ENCODE data around the gene GIMAP4.
"Not testable (repeated sequence)": the region's sequence is repeated elsewhere in the genome, so short reads cannot be mapped to it uniquely, and the experiment has no call there.

DNA sequence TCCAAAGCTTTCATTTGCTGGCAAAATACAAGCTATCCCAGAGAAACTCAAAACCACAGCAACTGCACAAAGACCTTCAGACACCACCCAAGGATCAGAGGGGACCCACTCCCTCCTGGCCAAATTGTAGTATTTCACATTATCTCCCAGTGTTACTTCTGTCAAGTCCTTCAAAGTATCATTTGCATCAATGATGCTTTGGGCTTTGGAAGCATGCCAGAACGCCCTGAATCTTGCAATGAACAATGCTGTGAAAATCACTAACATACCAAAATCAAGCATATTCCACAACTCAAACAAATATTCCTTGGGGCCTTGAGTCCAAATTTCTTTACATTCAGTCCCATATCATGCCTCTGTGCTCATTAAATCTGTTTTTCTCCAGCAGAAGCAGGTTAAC is 47.2 kb downstream of the GIMAP4 start:
- TF ChIP-seq CTCF (IDR thresholded peaks at IDR 0.05; ENCODE audit: extremely low read depth in 1 of 2, insufficient read depth in 1 of 2, low read depth in 1 of 2, low read length in 2 of 2); POLR2AphosphoS5 (IDR thresholded peaks at IDR 0.05; ENCODE audit: insufficient read depth, low read depth, low read length); FOS (IDR thresholded peaks at IDR 0.05; ENCODE audit: borderline replicate concordance, insufficient read depth, low read length); POLR2A (IDR thresholded peaks at IDR 0.05; ENCODE audit: low read depth, low read length); EZH2 (IDR thresholded peaks at IDR 0.05; ENCODE audit: borderline replicate concordance, low read depth, low read length, severe bottlenecking); GATA2 (IDR thresholded peaks at IDR 0.05; ENCODE audit: insufficient read depth, insufficient read length, low read depth, low read length); MAX (IDR thresholded peaks at IDR 0.05; ENCODE audit: insufficient read depth, insufficient read length); JUN (IDR thresholded peaks at IDR 0.05; ENCODE audit: borderline replicate concordance, insufficient read depth, insufficient read length, low read depth): not testable (repeated sequence)

Data from endothelial cell of umbilical vein (primary cell).